ENCODE measurements around the gene TMEM63A. TPM values are rescaled to one million over a fixed set of nuclear protein-coding genes. Genes with fewer than 3 reads are reported as not detected.
"Not testable (repeated sequence)": the region's sequence is repeated elsewhere in the genome, so short reads cannot be mapped to it uniquely, and the experiment has no call there.

TMEM63A gene
- total RNA-seq, 1 experiment from 2014 or later: 91.7 TPM

GRCh38 chr1:225930566-225930965 lies 48.4 kb upstream of the TMEM63A start:
- TF ChIP-seq ARID4B (CRISPR knock-in tag; IDR thresholded peaks at IDR 0.05; ENCODE audit: borderline replicate concordance) (no peak), TP53 (CRISPR knock-in tag; IDR thresholded peaks at IDR 0.05) (no peak), RORB (CRISPR knock-in tag; IDR thresholded peaks at IDR 0.05) (no peak), FOXP4 (CRISPR knock-in tag; IDR thresholded peaks at IDR 0.05) (no peak), MAX (CRISPR knock-in tag; IDR thresholded peaks at IDR 0.05) (no peak), ZNF423 (CRISPR knock-in tag; IDR thresholded peaks at IDR 0.05) (no peak)
- Mint-ChIP-seq H3K27me3 (ENCODE audit: low read depth) (no peaks in the 10 kb centered on the region), H3K4me3 (no peak overlapping the region), H3K9me3 (no peaks in the 10 kb centered on the region), H3K4me1 (peaks cover 8% of the 10 kb centered on the region), H3K27ac (no peak overlapping the region), H3K36me3 (no peaks in the 10 kb centered on the region)
- CTCF ChIA-PET: interaction anchor here (1.4 kb wide), 1 partner anchor 456 kb away, joined by 5 read pairs; no protein-coding TSS in a partner anchor
- no peak for DNase-seq (ENCODE audit: low spot score)
- ATAC-seq: no peak
- POLR2A ChIA-PET: no interaction called here

- Mint-ChIP-seq H3K27ac (peak overlapping the region; percentile 53; the same call in 1 of the 2 replicates), H3K4me1 (peaks cover 12% of the 10 kb centered on the region)
- POLR2A ChIA-PET: interaction anchor here (0.7 kb wide), 1 partner anchor 40 kb away, joined by 3 read pairs; no protein-coding TSS in a partner anchor
- CTCF ChIA-PET; H3K4me3 Mint-ChIP-seq; H3K27me3 Mint-ChIP-seq (ENCODE audit: low read depth); ATAC-seq; H3K36me3 Mint-ChIP-seq; H3K9me3 Mint-ChIP-seq; DNase-seq (ENCODE audit: low spot score): not testable (repeated sequence)
These were observed 47.3 kb upstream of the TMEM63A start for GRCh38 chr1:225929462-225929861.

- Mint-ChIP-seq H3K4me1 (peaks cover 13% of the 10 kb centered on the region), H3K4me3 (no peak overlapping the region), H3K27me3 (ENCODE audit: low read depth) (no peaks in the 10 kb centered on the region), H3K27ac (no peak overlapping the region), H3K9me3 (no peaks in the 10 kb centered on the region), H3K36me3 (no peaks in the 10 kb centered on the region)
- POLR2A ChIA-PET: no interaction called here
- TF ChIP-seq EMX1 (CRISPR knock-in tag; IDR thresholded peaks at IDR 0.05): no peak
- TF ChIP-seq ARID4B (CRISPR knock-in tag; IDR thresholded peaks at IDR 0.05; ENCODE audit: borderline replicate concordance): no peak
- TF ChIP-seq NFE2L1 (CRISPR knock-in tag; IDR thresholded peaks at IDR 0.05): no peak
- TF ChIP-seq PRRX2 (CRISPR knock-in tag; IDR thresholded peaks at IDR 0.05): no peak
- TF ChIP-seq USF1 (CRISPR knock-in tag; IDR thresholded peaks at IDR 0.05): no peak
- TF ChIP-seq IRF1 (CRISPR knock-in tag; IDR thresholded peaks at IDR 0.05): no peak
- no peak for TF ChIP-seq MXD4 (CRISPR knock-in tag; IDR thresholded peaks at IDR 0.05; ENCODE audit: borderline replicate concordance)
- no peak for TF ChIP-seq ZNF317 (CRISPR knock-in tag; IDR thresholded peaks at IDR 0.05; ENCODE audit: borderline replicate concordance, low read depth)
- TF ChIP-seq ERG (CRISPR knock-in tag; IDR thresholded peaks at IDR 0.05): no peak
- no peak for TF ChIP-seq SOX15 (CRISPR knock-in tag; IDR thresholded peaks at IDR 0.05)
- no peak for ATAC-seq
- CTCF ChIA-PET: no interaction called here
- no peak for DNase-seq (ENCODE audit: low spot score)
These were observed 46.3 kb upstream of the TMEM63A start for GRCh38 chr1:225928186-225929175.
